ENCODE measurements around the gene ZNF697.
"Not testable (repeated sequence)": the region's sequence is repeated elsewhere in the genome, so short reads cannot be mapped to it uniquely, and the experiment has no call there.

The ZNF697 gene

DNA sequence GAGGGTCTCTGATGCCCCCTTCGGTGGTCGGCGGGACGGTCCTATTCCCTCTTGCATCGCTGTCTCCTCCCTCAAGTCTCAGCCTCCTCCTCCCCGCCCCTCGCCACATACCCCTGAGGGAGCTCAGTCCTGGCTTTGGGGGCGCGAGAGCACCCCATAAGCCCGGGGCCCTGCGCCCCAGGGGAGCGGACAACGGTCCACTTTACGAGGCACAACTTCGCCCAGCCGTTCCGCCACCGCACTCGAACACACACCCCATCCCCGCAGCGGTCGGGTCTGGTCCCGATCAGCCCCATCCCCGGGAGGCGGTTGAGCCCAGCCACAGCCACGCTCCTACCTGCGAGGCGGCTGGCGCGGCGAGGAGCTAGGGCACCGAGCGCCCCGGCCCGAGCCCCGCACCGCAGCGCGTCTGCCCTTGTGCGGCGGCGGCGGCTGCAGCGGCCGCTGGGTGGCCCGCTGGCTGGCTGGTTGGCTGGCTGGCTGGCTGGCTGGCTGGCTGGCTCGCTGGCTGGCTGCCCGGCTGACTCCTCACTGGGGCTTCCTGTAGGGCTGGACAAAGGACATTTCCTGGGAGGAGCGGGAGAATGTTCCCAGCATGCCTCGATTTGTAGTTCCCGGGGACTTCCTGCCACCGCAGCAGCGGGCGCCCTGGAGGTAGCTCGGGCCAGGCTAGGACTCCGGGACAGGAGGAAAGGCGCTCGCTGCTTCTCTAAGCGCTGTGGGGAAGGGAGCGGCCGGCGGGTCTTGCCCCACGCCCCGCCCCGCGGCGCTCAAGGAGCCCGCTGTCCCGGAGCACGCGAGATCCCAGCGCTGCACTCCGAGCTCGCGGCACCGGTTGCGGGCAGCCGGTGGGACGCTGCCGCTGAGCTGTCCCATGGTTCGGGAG is at the start of gene ZNF697:
Gene ZNF697, minus strand, starts transcription at position 533 of the 886 bp plus-strand sequence. CDS start 22,166 bp downstream, outside the sequence.
- TF ChIP-seq, protein P1, sequence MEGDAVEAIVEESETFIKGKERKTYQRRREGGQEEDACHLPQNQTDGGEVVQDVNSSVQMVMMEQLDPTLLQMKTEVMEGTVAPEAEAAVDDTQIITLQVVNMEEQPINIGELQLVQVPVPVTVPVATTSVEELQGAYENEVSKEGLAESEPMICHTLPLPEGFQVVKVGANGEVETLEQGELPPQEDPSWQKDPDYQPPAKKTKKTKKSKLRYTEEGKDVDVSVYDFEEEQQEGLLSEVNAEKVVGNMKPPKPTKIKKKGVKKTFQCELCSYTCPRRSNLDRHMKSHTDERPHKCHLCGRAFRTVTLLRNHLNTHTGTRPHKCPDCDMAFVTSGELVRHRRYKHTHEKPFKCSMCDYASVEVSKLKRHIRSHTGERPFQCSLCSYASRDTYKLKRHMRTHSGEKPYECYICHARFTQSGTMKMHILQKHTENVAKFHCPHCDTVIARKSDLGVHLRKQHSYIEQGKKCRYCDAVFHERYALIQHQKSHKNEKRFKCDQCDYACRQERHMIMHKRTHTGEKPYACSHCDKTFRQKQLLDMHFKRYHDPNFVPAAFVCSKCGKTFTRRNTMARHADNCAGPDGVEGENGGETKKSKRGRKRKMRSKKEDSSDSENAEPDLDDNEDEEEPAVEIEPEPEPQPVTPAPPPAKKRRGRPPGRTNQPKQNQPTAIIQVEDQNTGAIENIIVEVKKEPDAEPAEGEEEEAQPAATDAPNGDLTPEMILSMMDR (IDR thresholded peaks at IDR 0.05): no peak
- Histone ChIP-seq H3K27me3 (peaks cover 79% of the 10 kb centered on the region), H3K4me1 (ENCODE audit: control insufficient read depth in 1 of 2, insufficient read depth in 1 of 2, low read depth in 1 of 2, low read length in 1 of 2) (peaks cover 31 to 32% of the 10 kb centered on the region in 2 experiments)

DNA sequence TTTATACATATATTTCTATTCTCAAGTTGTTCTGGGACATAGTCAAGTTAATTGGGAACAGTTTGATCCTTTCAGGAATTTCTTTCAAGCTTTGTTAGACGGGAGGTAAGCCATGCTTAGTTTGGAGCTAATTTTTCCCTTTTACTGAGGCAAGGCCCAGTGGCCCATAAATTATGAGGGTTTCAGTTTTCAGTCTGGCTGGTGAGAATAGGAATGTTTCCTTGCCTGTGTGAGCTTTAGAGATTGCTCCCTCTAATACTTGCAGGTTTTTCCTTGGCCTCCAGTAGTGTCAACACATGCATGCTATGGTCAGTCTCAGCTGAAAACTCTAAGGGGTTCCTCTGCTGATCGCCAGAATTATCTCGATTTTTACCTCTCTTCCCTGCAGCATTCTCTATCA is 49.5 kb upstream of the ZNF697 start:
- Histone ChIP-seq H3K27me3 (no peaks in the 10 kb centered on the region), H3K27ac (no peak overlapping the region), H3K4me1 (ENCODE audit: control insufficient read depth in 1 of 2, insufficient read depth in 1 of 2, low read depth in 1 of 2, low read length in 1 of 2) (no peaks in the 10 kb centered on the region), H3K36me3 (no peaks in the 10 kb centered on the region), H3K4me3 (ENCODE audit: low read depth in 1 of 2, low read length in 1 of 2) (no peak overlapping the region), H3K9me3 (no peaks in the 10 kb centered on the region)
- TF ChIP-seq, protein P1 (IDR thresholded peaks at IDR 0.05): no peak

More for the DNA sequence above, at the start of gene ZNF697:
- Histone ChIP-seq H3K9me3 (no peaks in the 10 kb centered on the region), H3K4me3 (ENCODE audit: low read depth in 1 of 2, low read length in 1 of 2) (peak within 1 kb of the TSS; percentile 60 to 63), H3K36me3 (no peaks in the 10 kb centered on the region), H3K27ac (peak within 1 kb of the TSS; percentile 52)

DNA sequence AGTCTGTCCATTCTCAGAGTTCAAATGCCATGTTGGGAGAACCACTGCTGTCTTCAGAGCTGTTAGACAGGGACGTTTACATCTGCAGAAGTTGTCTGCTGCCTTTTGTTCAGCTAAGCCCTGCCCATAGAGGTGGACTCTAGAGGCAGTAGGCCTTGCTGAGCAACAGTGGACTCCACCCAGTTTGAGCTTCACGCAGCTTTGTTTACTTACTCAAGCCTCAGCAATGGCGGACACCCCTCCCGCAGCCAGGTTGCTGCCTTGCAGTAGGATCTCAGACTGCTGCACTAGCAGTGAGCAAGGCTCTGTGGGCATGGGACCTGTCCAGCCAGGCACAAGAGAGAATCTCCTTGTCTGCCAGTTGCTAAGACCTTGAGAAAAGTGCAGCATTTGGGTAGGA is 48.8 kb upstream of the ZNF697 start:
- not testable (repeated sequence) for H3K27me3 ChIP-seq; H3K4me1 ChIP-seq (ENCODE audit: control insufficient read depth in 1 of 2, insufficient read depth in 1 of 2, low read depth in 1 of 2, low read length in 1 of 2); H3K4me3 ChIP-seq (ENCODE audit: low read depth in 1 of 2, low read length in 1 of 2); H3K27ac ChIP-seq; H3K36me3 ChIP-seq; H3K9me3 ChIP-seq

DNA sequence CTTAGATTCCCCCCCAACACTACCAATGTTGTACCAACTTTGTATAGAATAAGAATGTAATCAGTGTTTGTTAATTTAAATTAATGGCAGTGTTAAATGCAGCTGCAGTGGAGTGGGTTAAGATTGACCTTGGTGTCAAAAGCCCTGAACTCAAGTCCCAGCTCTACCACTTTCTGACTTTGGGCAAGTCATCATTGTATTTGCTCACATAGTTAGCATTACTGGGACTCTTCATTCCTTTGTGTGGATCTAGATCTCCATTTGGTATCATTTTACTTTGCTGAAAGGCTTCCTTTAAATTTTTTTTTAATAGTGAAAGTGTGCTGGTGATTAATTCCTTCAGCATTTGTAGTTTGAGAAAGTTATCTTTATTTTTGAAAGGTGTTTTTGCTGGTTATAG is 41.4 kb upstream of the ZNF697 start:
- H3K9me3 ChIP-seq: no peaks in the 10 kb centered on the region
- H3K36me3 ChIP-seq: no peaks in the 10 kb centered on the region
- no peak overlapping the region for H3K4me3 ChIP-seq (ENCODE audit: low read depth in 1 of 2, low read length in 1 of 2)
- no peak overlapping the region for H3K27ac ChIP-seq
- H3K4me1 ChIP-seq (ENCODE audit: control insufficient read depth in 1 of 2, insufficient read depth in 1 of 2, low read depth in 1 of 2, low read length in 1 of 2): no peaks in the 10 kb centered on the region
- H3K27me3 ChIP-seq: peaks cover 4% of the 10 kb centered on the region
- TF ChIP-seq, protein P1 (IDR thresholded peaks at IDR 0.05): no peak

DNA sequence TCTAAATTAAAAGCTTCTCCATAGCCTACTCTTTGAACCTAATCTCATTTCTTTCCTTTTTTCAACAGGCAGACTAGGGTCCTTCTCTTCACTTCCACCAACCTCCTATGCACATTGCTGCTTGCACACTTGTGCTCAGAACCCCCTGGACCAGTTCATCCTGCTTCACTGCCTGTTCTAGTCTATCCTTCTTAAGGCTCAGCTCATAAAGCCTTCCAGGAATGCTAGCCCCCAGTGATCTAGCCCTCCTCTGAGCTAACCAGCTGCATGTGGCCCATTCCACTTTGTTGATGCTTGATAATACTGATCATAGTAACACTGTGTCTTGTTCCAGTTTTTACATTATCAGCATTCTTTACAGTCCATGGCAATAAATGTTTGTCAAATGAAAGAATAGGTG is 40.7 kb upstream of the ZNF697 start:
- Histone ChIP-seq H3K36me3 (no peaks in the 10 kb centered on the region), H3K27ac (no peak overlapping the region), H3K27me3 (peaks cover 4% of the 10 kb centered on the region), H3K4me1 (ENCODE audit: control insufficient read depth in 1 of 2, insufficient read depth in 1 of 2, low read depth in 1 of 2, low read length in 1 of 2) (no peaks in the 10 kb centered on the region), H3K4me3 (ENCODE audit: low read depth in 1 of 2, low read length in 1 of 2) (no peak overlapping the region), H3K9me3 (no peaks in the 10 kb centered on the region)
- TF ChIP-seq, protein P1 (IDR thresholded peaks at IDR 0.05): no peak

DNA sequence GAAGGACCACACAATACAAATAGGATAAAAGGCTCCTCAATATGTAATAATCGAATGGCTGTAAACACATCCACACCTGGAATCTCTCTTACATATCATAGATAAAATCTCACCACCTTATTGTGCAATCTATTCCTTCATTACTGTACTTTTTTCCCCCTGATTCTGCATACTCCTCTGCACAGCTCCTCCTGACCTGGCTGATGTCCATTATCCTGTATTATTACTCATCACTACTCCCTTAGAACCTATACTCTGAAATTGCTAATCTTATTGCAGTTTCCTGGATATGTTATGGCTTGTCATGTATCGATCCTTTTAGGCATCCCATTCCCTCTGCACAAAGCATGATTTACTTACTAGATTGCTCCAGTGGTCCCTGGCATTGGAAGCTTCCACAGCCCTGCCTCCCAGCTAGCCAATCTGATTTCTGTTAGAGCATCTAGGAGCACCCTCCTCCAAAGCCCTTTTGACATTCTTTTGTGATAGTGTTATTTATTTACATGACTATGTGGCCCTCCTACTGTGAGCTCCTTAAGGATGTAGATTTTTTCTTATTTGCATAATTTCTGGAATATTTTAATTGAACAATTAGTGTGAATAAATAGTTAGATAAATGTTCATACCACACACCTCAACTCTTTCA is 39.5 kb upstream of the ZNF697 start:
- TF ChIP-seq, protein P1 (IDR thresholded peaks at IDR 0.05): no peak
- peaks cover 4% of the 10 kb centered on the region for H3K27me3 ChIP-seq
- no peak overlapping the region for H3K4me3 ChIP-seq (ENCODE audit: low read depth in 1 of 2, low read length in 1 of 2)
- no peaks in the 10 kb centered on the region for H3K36me3 ChIP-seq
- no peak overlapping the region for H3K27ac ChIP-seq
- H3K4me1 ChIP-seq (ENCODE audit: control insufficient read depth in 1 of 2, insufficient read depth in 1 of 2, low read depth in 1 of 2, low read length in 1 of 2): no peaks in the 10 kb centered on the region
- H3K9me3 ChIP-seq: no peaks in the 10 kb centered on the region

Measured in neutrophil (primary cell).